Gastroesophageal sphincter (tissue), 3 donors: ENCODE results near the gene UROD.
"Not testable (repeated sequence)": the region's sequence is repeated elsewhere in the genome, so short reads cannot be mapped to it uniquely, and the experiment has no call there.

Source experiments
- CTCF ChIP-seq, 4 experiments: fragments of 200-600 bp in 2 of 4; fragments of 450-650 bp in 2 of 4; sonication (generic) in 1 of 4; IDR thresholded peaks; one replicate each; pipeline ENCODE4 v1.5.1; 2017 to 2019; ENCODE audit warnings: antibody characterized with exemption in 4 of 4, mild to moderate bottlenecking in 2 of 4, moderate library complexity in 2 of 4
- POLR2A ChIP-seq, 2 donors: fragments of 450-650 bp; IDR thresholded peaks; one replicate each; pipeline ENCODE4 v1.6.1; 2017; ENCODE audit warnings: antibody characterized with exemption in 2 of 2, mild to moderate bottlenecking in 2 of 2, moderate library complexity in 1 of 2
- POLR2AphosphoS5 ChIP-seq: sonication (generic); formaldehyde crosslinking; IDR thresholded peaks from one replicate; pipeline ENCODE4 v1.6.1; 2017; ENCODE audit warnings: antibody characterized with exemption

GRCh38 chr1:45062463-45062862 is 50.4 kb downstream of the UROD start:
- TF ChIP-seq CTCF (IDR thresholded peaks at IDR 0.05); POLR2AphosphoS5; POLR2A (IDR thresholded peaks at IDR 0.05): not testable (repeated sequence)
